Stomach (tissue), 9 donors: ENCODE measurements around the gene ZNF74. TPM values are rescaled to one million over a fixed set of nuclear protein-coding genes. Genes with fewer than 3 reads are reported as not detected.

Experiments used
- DNase-seq, 2 donors: peaks; one replicate each; pipeline versions ENCODE4 v3.0.0 to v3.0.0-alpha.2; 2013 to 2019
- H3K27ac ChIP-seq, 5 donors: fragments of 200-600 bp in 4 of 5; sonication (generic) in 4 of 5; one replicate each; pipeline ENCODE4 v1.5.1; 2013 to 2019; ENCODE audit warnings: mild to moderate bottlenecking in 1 of 5, moderate library complexity in 1 of 5
- H3K27me3 ChIP-seq, 3 donors: fragments of 200-600 bp; sonication (generic); one replicate each; pipeline ENCODE4 v1.5.1; 2017 to 2019; ENCODE audit warnings: mixed run types in 1 of 3
- H3K36me3 ChIP-seq, 4 donors: fragments of 200-600 bp; sonication (generic); 1 replicate in 3 of 4; 2 replicates in 1 of 4; pipeline ENCODE4 v1.5.1; 2016 to 2019
- H3K4me1 ChIP-seq, 4 donors: fragments of 200-600 bp; sonication (generic); one replicate each; pipeline ENCODE4 v1.5.1; 2016 to 2019
- H3K4me3 ChIP-seq, 4 donors: fragments of 200-600 bp; sonication (generic) in 3 of 4; one replicate each; pipeline ENCODE4 v1.5.1; 2016 to 2019; ENCODE audit warnings: mild to moderate bottlenecking in 1 of 4
- H3K9me3 ChIP-seq, 4 donors: fragments of 200-600 bp; sonication (generic); one replicate each; pipeline ENCODE4 v1.5.1; 2016 to 2019
- CTCF ChIP-seq, 7 experiments: fragments of 450-650 bp in 4 of 7; fragments of 200-600 bp in 3 of 7; sonication (generic) in 3 of 7; IDR thresholded peaks; one replicate each; pipeline ENCODE4 v1.5.1; 2016 to 2019; ENCODE audit warnings: antibody characterized with exemption in 7 of 7, control low read depth in 2 of 7, mild to moderate bottlenecking in 1 of 7
- EP300 ChIP-seq: sonication (generic); formaldehyde crosslinking; IDR thresholded peaks from one replicate; pipeline ENCODE4 v1.6.1; 2017; ENCODE audit warnings: antibody characterized with exemption
- POLR2A ChIP-seq, 4 donors: fragments of 450-650 bp; IDR thresholded peaks; one replicate each; pipeline ENCODE4 v1.6.1; 2016; ENCODE audit warnings: antibody characterized with exemption in 4 of 4, control low read depth in 2 of 4, mild to moderate bottlenecking in 1 of 4, moderate library complexity in 1 of 4
- POLR2AphosphoS5 ChIP-seq, 3 donors: sonication (generic); formaldehyde crosslinking; IDR thresholded peaks; one replicate each; pipeline ENCODE4 v1.6.1; 2016; ENCODE audit warnings: antibody characterized with exemption in 3 of 3
- WGBS, 5 donors: extraction: QIAGEN DNeasy Blood & Tissue Kit in 3 of 5; methylation state at CpG; one replicate each; pipeline versions ENCODE4 v1.1.5 to v1.1.7; 2013 to 2018; 5-methylcytosine and 5-hydroxymethylcytosine counted together
- intact Hi-C: fragments of 100-400 bp; cut with DNase I; formaldehyde crosslinking; loops from one replicate; pipeline ENCODE4 v1.15.1; 2023; ENCODE audit warnings: low total_unique reads
- polyA plus RNA-seq, 3 donors: library from polyadenylated mRNA; stranded (reverse); fragments of 200-250 nt; gene quantifications; one replicate each; pipeline ENCODE4 v1.2.3, GENCODE V29; 2013
- total RNA-seq, 5 donors: library from RNA; depleted of rRNA; stranded (reverse); fragments of >200 nt; gene quantifications; one replicate each; pipeline versions ENCODE4 v1.1.0 to v1.2.3, GENCODE V29; 2014 to 2016
- donor health status: healthy with polysubstance abuse.
- donor health status: Bipolar disorder and iron deficiency.
- donor health status: healthy.

The ZNF74 gene
- total and polyA plus RNA-seq, 8 donors = 3.1 to 29.9 (median 8.2) TPM

DNA sequence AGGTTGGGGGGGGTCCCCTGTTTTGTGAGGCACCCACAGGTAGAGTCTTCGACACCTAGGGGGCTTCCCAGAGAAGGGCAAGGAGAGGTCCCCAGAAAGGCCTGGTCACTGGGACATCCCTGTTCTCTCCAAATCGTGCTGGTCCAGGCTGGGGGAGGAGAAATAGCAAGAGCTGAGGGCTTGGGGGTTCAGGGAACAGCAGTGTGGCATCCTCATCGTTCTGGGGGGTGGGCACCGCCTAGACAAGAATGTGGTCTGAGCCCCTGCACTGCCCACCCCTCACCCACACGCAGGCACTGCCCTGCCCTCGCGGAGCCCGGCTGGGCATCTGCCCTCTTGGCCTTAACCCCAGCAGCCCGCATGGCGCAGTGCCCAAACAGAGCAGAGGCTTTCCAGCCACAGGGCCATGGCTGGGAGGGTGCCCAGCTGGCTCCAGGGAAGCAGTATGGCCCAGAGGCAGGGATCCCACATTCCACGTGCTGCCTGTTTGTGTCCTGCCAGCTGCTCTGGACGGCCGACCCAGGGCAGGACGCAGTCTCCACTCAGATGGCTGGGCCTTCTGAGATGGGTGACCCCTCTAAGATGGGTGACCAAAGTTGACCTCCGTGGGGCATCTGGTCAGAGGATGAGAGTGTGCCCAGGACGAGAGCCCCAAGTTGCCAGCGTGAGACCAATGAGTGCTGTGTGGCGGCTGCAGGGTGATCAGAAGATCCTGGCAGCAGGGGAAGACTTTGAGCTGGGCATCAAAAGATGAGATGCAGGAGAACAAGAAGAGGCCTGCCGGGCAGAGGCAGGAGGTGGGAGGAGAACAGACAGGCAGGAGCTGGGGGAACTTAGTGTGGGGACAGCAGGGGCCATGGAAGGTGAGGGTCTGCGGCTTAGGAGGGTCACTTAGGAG is 29.3 kb downstream of the ZNF74 start:
- peak; percentile 61 to 78 for DNase-seq
- peaks cover 0 to 23% (median 10%) of the 10 kb centered on the region in 4 donors for H3K36me3 ChIP-seq
- H3K9me3 ChIP-seq = no peaks in the 10 kb centered on the region
- intact Hi-C loops = loop anchor here (5.0 kb wide), 2 partner anchors 34 to 74 kb away; partner anchors contain the start of gene KLHL22
- TF ChIP-seq POLR2A (IDR thresholded peaks at IDR 0.05) (no peak), CTCF (IDR thresholded peaks at IDR 0.05) (no peak), EP300 (no peak), POLR2AphosphoS5 (IDR thresholded peaks at IDR 0.05) (no peak)
- peaks cover 27 to 46% (median 35%) of the 10 kb centered on the region in 4 donors for H3K4me1 ChIP-seq
- peak overlapping the region in 3 of 5 donors; percentile 8 to 47 (median 13) for H3K27ac ChIP-seq
- 42 to 65% (median 48%) methylated on average over 14 to 20 of the region's 20 CpGs for WGBS, 5 donors
- peaks cover 0 to 47% (median 32%) of the 10 kb centered on the region in 3 donors for H3K27me3 ChIP-seq
- H3K4me3 ChIP-seq = no peak overlapping the region

DNA sequence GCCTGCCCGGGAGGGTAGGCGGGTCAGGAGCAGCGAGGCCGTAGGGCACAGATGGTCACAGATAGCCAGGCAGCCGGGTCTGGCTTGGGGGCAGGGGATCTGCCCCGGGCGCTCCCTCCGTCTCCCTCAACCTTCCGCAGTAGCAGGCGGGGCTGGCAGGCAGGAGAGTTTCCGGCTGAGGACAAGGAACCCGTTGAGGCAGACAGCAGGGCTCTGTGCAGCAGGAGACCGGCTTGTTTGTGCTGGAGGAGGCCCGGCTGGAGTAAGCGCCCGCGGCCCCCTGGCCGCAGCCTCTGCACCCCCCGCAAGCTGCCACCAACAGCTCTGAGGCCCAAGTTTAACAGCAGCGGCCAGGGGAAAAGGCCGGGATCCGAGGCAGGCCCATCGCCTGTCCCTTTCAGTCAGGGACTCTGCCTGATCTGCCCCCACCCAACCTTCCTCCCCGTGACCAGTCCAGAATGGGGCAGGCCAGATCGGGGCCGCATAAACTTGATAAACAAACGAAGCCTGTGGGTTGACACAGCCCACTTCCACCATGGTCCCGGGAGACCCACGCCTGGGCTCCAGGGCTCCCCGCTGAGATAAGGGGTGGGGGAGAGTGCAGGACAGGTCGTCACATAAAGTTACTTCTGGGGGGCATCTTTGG is 30.1 kb downstream of the ZNF74 start:
- Histone ChIP-seq H3K36me3 (peaks cover 0 to 29% (median 17%) of the 10 kb centered on the region in 4 donors), H3K4me3 (no peak overlapping the region), H3K27me3 (peaks cover 0 to 55% (median 32%) of the 10 kb centered on the region in 3 donors), H3K27ac (peak overlapping the region in 3 of 5 donors; percentile 8 to 47 (median 13)), H3K9me3 (no peaks in the 10 kb centered on the region), H3K4me1 (peaks cover 28 to 45% (median 36%) of the 10 kb centered on the region in 4 donors)
- TF ChIP-seq EP300 (no peak), POLR2A (IDR thresholded peaks at IDR 0.05) (no peak), CTCF (IDR thresholded peaks at IDR 0.05) (no peak), POLR2AphosphoS5 (IDR thresholded peaks at IDR 0.05) (no peak)
- 37 to 49% (median 46%) methylated on average over 21 to 31 of the region's 31 CpGs for WGBS, 5 donors
- intact Hi-C loops = loop anchor here (5.0 kb wide), 2 partner anchors 33 to 73 kb away; partner anchors contain the start of gene KLHL22
- peak in 1 of 2 donors; percentile 71 for DNase-seq

DNA sequence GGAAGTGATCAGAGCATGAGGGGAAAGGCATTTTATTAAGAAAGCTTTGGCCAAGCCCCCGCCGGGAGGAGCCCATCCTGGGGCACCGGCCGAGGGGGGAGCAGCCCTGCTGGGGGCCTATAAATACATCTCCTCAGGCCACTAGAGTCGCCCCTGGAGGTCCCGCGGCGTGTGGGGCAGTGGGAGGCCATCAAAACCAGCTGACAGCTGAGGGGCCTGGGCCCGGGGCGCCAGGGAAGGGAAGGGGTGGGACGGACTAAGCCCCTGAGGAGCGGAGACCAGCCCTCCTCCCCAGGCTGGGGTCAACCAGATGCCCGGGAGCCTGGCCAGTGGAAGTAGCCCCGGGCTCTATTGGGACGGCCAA is 30.6 kb downstream of the ZNF74 start:
- Histone ChIP-seq H3K27me3 (peaks cover 0 to 59% (median 33%) of the 10 kb centered on the region in 3 donors), H3K27ac (peak overlapping the region in 3 of 5 donors; percentile 8 to 47 (median 13)), H3K36me3 (peaks cover 0 to 34% (median 23%) of the 10 kb centered on the region in 4 donors), H3K9me3 (no peaks in the 10 kb centered on the region), H3K4me1 (peaks cover 33 to 50% (median 42%) of the 10 kb centered on the region in 4 donors), H3K4me3 (no peak overlapping the region)
- no peak for DNase-seq
- WGBS, 5 donors = 56 to 85% (median 80%) methylated on average over 7 to 15 of the region's 15 CpGs
- intact Hi-C loops = loop anchor here (5.0 kb wide), 2 partner anchors 33 to 73 kb away; partner anchors contain the start of gene KLHL22
- TF ChIP-seq POLR2A (IDR thresholded peaks at IDR 0.05) = no peak
- TF ChIP-seq POLR2AphosphoS5 (IDR thresholded peaks at IDR 0.05) = no peak
- no peak for TF ChIP-seq CTCF (IDR thresholded peaks at IDR 0.05)
- no peak for TF ChIP-seq EP300
